Fibroblast of lung (primary cell): ENCODE measurements around the gene CYP2W1.

Source experiments
- CTCF ChIP-seq, 2 donors: IDR thresholded peaks in 1 of 2; conservative IDR thresholded peaks in 1 of 2; 1 replicate in 1 of 2; 2 replicates in 1 of 2; pipeline ENCODE4 v1.5.1; 2011 to 2012; ENCODE audit warnings: low read length in 2 of 2, control low read depth in 1 of 2, inconsistent platforms in 1 of 2, low read depth in 1 of 2, mild to moderate bottlenecking in 1 of 2
- EZH2 ChIP-seq: IDR thresholded peaks from 2 replicates; pipeline ENCODE4 v1.5.1; 2012; ENCODE audit warnings: low read length, control low read depth, mild to moderate bottlenecking; ENCODE audit errors: missing control alignments

DNA sequence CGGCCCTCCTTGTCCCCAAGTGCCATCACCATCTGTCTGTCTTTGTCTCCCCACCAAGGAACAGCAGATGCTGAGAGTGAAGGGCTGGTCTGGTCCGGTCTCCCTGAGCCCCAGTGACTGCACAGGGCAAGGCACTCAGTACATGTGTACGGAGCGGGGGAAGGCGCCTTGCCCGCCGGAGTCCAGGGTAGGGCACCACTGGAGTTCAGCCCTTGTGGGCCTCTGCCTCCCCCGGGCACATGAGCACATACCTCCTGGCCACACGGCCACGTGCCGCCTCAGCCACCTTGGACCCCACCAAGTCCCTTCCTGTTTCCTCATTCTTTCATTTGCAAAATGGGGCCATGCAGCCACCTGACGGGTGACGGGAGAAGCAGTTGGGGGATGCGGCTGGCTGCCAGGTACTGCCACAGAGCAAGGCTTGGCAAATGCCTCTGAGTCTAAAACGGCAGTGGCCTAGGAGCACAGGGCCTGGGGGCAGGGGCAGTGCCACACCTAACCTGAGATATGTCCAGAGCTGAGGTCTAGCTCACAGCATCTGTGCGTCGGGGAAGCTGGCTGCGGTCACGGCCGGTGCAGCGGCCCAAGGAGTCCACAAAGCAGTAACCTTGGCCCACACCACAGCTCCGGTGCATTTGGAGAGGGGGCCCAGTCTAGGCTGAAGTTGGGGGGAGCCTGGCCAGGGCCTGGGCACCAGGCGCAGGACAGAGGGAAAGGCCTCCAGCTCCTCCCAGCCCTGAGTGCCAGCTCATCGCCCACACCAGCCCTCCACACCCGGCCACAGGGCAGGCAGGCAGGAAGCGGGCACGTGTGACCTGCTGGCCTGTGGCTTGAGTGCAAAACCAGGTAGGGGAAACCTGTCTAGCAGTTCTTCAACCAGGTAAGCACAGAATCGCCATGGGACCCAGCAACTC lies 33.7 kb upstream of the CYP2W1 start:
- TF ChIP-seq CTCF (conservative IDR thresholded peaks at IDR 0.05 in 1 of 2, IDR thresholded peaks at IDR 0.05 in 1 of 2; ENCODE audit: low read depth in 1 of 2, low read length in 2 of 2), result no peak
- no peak for TF ChIP-seq EZH2
